Ishikawa (cell line): ENCODE data around the gene DKK3.

ENCODE experiments used
- CEBPB ChIP-seq: IDR thresholded peaks from 2 replicates; pipeline ENCODE4 v1.6.1; 2012
- CREB1 ChIP-seq: IDR thresholded peaks from 2 replicates; pipeline ENCODE4 v1.6.1; 2012; ENCODE audit warnings: low read depth
- EP300 ChIP-seq: IDR thresholded peaks from 2 replicates; pipeline ENCODE4 v1.6.1; 2012; ENCODE audit warnings: borderline replicate concordance
- MAX ChIP-seq: IDR thresholded peaks from 2 replicates; pipeline ENCODE4 v1.6.1; 2012
- NFIC ChIP-seq: IDR thresholded peaks from 2 replicates; pipeline ENCODE4 v1.6.1; 2012
- REST ChIP-seq: IDR thresholded peaks from 2 replicates; pipeline ENCODE4 v1.6.1; 2012; ENCODE audit warnings: low read depth, mild to moderate bottlenecking
- TEAD4 ChIP-seq: IDR thresholded peaks from 2 replicates; pipeline ENCODE4 v1.6.1; 2012
- USF1 ChIP-seq: IDR thresholded peaks from 2 replicates; pipeline ENCODE4 v1.6.1; 2012
- ZBTB7A ChIP-seq: IDR thresholded peaks from 2 replicates; pipeline ENCODE4 v1.6.1; 2012; ENCODE audit warnings: low read depth

- TF ChIP-seq EP300 (no peak), ZBTB7A (no peak), CEBPB (no peak), USF1 (no peak), TEAD4 (no peak), MAX (no peak), CREB1 (no peak), NFIC (no peak), REST (no peak)
Measured at GRCh38 chr11:12001186-12001585, 7.2 kb downstream of the DKK3 start.
